Aorta (tissue), 5 donors: ENCODE results near the gene NOBOX. TPM values are rescaled to one million over a fixed set of nuclear protein-coding genes. Genes with fewer than 3 reads are reported as not detected.

Source experiments
- ATAC-seq: fragments of 200-7000 bp; cut with Tn5 transposase; one replicate; pipeline ENCODE4 v1.9.1; 2022; ENCODE audit warnings: moderate library complexity; ENCODE audit not compliant: low FRiP score
- DNase-seq, 2 donors: peaks; one replicate each; pipeline ENCODE4 v3.0.0-alpha.2; 2020
- H3K27ac ChIP-seq, 2 donors: one replicate each; pipeline ENCODE4 v1.5.1; 2013; ENCODE audit warnings: low read length in 2 of 2, mild to moderate bottlenecking in 2 of 2, moderate library complexity in 2 of 2, control low read depth in 1 of 2, inconsistent platforms in 1 of 2, low read depth in 1 of 2
- H3K27me3 ChIP-seq, 2 donors: one replicate each; pipeline ENCODE4 v1.6.1; 2013; ENCODE audit warnings: control low read depth in 1 of 2, low read length in 1 of 2, mild to moderate bottlenecking in 1 of 2, moderate library complexity in 1 of 2; ENCODE audit not compliant: insufficient read depth in 2 of 2, control insufficient read depth in 1 of 2
- H3K36me3 ChIP-seq, 2 donors: one replicate each; pipeline ENCODE4 v1.6.1; 2013; ENCODE audit warnings: control low read depth in 1 of 2, low read length in 1 of 2, mild to moderate bottlenecking in 1 of 2; ENCODE audit not compliant: insufficient read depth in 2 of 2, control insufficient read depth in 1 of 2
- H3K4me1 ChIP-seq, 2 donors: one replicate each; pipeline ENCODE4 v1.6.1; 2013; ENCODE audit warnings: low read length in 2 of 2, control low read depth in 1 of 2, mild to moderate bottlenecking in 1 of 2, moderate library complexity in 1 of 2; ENCODE audit not compliant: insufficient read depth in 2 of 2, control insufficient read depth in 1 of 2
- H3K4me3 ChIP-seq, 2 donors: one replicate each; pipeline ENCODE4 v1.5.1; 2013; ENCODE audit warnings: low read length in 2 of 2, control low read depth in 1 of 2, mild to moderate bottlenecking in 1 of 2
- H3K9me3 ChIP-seq: one replicate; pipeline ENCODE4 v1.6.1; 2013; ENCODE audit warnings: mild to moderate bottlenecking, low read length; ENCODE audit not compliant: control insufficient read depth
- WGBS, 2 donors: extraction: QIAGEN DNeasy Blood & Tissue Kit; methylation state at CpG; one replicate each; pipeline ENCODE4 v1.1.7; 2013; 5-methylcytosine and 5-hydroxymethylcytosine counted together
- intact Hi-C, 2 donors: fragments of 100-400 bp; cut with DNase I; formaldehyde crosslinking; loops; one replicate each; pipeline versions ENCODE4 v1.14.2 to v1.15.0; 2022
- polyA plus RNA-seq, 2 donors: library from polyadenylated mRNA; stranded (reverse); fragments of 200-250 nt; gene quantifications; one replicate each; pipeline ENCODE4 v1.2.3, GENCODE V29; 2013
- total RNA-seq, 2 donors: library from RNA; stranded (reverse); fragmentation: NEBNext Ultra II Directional; extraction: Animal tissue kit (Norgen Biotek cat#: 25700); gene quantifications; one replicate each; pipeline ENCODE4 v1.2.1, GENCODE V29; 2021
- donor health status: healthy with polysubstance abuse.
- donor health status: Bipolar disorder and iron deficiency.
- donor health status: DM: no; HTN: no; CAD: no.
- donor health status: DM: no; HTN: no; CAD: no.
- donor health status: DM: yes; HTN: yes; CAD: no.

Gene NOBOX
- total and polyA plus RNA-seq, 4 donors = not detected

GRCh38 chr7:144401490-144401889, 2.0 kb downstream of the NOBOX start:
- WGBS, 2 donors = 72 to 75% methylated on average over 5 of the region's 5 CpGs

DNA sequence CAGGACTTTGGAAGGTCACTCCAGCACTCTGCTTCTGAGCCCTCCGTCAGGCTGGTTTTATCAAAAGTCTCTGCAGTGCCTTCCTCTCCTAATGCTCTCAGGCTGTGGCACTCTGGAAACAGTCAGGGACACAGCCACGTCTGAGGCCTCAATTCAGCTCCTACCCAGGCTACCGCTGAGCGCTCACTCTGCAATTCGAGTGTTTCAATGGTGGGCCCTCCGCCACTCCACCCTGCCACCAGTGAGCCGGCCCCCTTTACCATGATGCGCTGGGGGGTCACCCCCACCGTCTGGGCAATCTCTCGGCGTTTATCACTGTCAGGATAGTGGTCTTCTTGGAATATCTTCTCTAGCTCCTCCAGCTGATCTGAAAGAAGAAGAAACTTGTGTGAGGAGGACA, 3.5 kb downstream of the NOBOX start:
- Histone ChIP-seq H3K27ac (no peak overlapping the region), H3K36me3 (no peaks in the 10 kb centered on the region), H3K9me3 (no peaks in the 10 kb centered on the region), H3K4me3 (no peak overlapping the region), H3K4me1 (no peaks in the 10 kb centered on the region), H3K27me3 (no peaks in the 10 kb centered on the region)
- ATAC-seq (no peak), DNase-seq (no peak)
- intact Hi-C loops = no loop called here
- 86 to 90% methylated on average over 11 of the region's 11 CpGs for WGBS, 2 donors

More at GRCh38 chr7:144401490-144401889, 2.0 kb downstream of the NOBOX start:
- Histone ChIP-seq H3K4me3 (no peak overlapping the region), H3K9me3 (no peaks in the 10 kb centered on the region), H3K27me3 (no peaks in the 10 kb centered on the region), H3K27ac (no peak overlapping the region), H3K4me1 (no peaks in the 10 kb centered on the region), H3K36me3 (no peaks in the 10 kb centered on the region)
- DNase-seq = no peak
- intact Hi-C loops = no loop called here
- ATAC-seq = no peak

GRCh38 chr7:144398911-144399310, 4.6 kb downstream of the NOBOX start:
- ATAC-seq = no peak
- H3K4me1 ChIP-seq = no peaks in the 10 kb centered on the region
- no peaks in the 10 kb centered on the region for H3K9me3 ChIP-seq
- no peaks in the 10 kb centered on the region for H3K27me3 ChIP-seq
- DNase-seq = no peak
- intact Hi-C loops = no loop called here
- H3K27ac ChIP-seq = no peak overlapping the region
- no peaks in the 10 kb centered on the region for H3K36me3 ChIP-seq
- no peak overlapping the region for H3K4me3 ChIP-seq
- WGBS, 2 donors = 79 to 82% methylated on average over 6 of the region's 6 CpGs

DNA sequence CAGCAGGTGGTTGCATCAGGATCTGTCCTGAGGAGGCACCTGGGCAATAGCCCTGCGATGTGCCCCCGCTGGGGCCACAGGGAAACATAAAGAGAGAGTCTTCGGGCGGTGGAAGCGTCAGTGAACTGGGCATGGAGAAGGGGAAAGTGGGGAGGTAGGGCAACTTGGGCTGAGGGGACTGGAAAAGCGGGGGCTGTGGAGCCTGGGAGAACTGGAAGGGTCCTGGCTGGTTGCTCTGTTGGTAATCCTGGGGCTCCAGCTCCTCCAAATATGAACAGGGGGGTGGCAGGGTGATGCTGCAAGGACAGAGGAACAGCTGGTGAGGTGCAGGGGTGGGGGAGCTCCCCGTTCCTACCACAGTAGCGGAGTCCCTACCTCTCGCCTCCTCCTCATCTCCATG, 5.2 kb downstream of the NOBOX start:
- ATAC-seq (no peak), DNase-seq (no peak)
- Histone ChIP-seq H3K27me3 (no peaks in the 10 kb centered on the region), H3K27ac (no peak overlapping the region), H3K4me3 (no peak overlapping the region), H3K9me3 (no peaks in the 10 kb centered on the region), H3K4me1 (no peaks in the 10 kb centered on the region), H3K36me3 (no peaks in the 10 kb centered on the region)
- intact Hi-C loops = no loop called here
- WGBS, 2 donors = 83 to 97% methylated on average over 6 to 9 of the region's 9 CpGs

GRCh38 chr7:144397086-144397485, 6.4 kb downstream of the NOBOX start:
- H3K4me3 ChIP-seq = no peak overlapping the region
- WGBS, 2 donors = 89 to 100% methylated on average over 4 of the region's 4 CpGs
- H3K4me1 ChIP-seq = no peaks in the 10 kb centered on the region
- H3K36me3 ChIP-seq = no peaks in the 10 kb centered on the region
- no peaks in the 10 kb centered on the region for H3K27me3 ChIP-seq
- no peak for DNase-seq
- intact Hi-C loops = no loop called here
- ATAC-seq = no peak
- no peak overlapping the region for H3K27ac ChIP-seq
- no peaks in the 10 kb centered on the region for H3K9me3 ChIP-seq

DNA sequence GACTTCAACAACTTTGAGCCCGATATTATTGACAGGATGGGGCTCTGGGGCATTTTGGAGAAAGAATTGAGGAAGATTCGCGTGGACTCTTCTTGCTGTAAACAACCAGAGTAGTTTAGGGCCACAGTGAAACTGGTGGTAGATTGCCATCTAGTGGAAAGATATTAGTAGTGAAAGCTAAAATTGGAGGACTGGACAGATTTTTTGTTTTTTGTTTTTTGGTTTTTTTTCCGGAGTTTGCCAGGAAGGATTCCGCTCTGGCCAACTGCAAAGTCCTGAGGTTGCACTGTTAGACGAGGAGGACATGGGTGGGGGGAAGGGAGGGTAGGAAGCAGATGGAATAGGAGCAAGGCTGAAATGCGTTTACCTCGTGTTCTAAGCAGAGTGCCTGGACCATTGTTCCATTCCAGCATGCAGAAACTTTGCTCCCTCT, 11.7 kb downstream of the NOBOX start:
- 1% methylated on average over 8 of the region's 8 CpGs for WGBS, 2 donors
- Histone ChIP-seq H3K27me3 (no peaks in the 10 kb centered on the region), H3K4me1 (no peaks in the 10 kb centered on the region), H3K9me3 (no peaks in the 10 kb centered on the region), H3K4me3 (no peak overlapping the region), H3K36me3 (no peaks in the 10 kb centered on the region), H3K27ac (no peak overlapping the region)
- DNase-seq (no peak), ATAC-seq (peak; percentile 87)
- intact Hi-C loops = no loop called here

DNA sequence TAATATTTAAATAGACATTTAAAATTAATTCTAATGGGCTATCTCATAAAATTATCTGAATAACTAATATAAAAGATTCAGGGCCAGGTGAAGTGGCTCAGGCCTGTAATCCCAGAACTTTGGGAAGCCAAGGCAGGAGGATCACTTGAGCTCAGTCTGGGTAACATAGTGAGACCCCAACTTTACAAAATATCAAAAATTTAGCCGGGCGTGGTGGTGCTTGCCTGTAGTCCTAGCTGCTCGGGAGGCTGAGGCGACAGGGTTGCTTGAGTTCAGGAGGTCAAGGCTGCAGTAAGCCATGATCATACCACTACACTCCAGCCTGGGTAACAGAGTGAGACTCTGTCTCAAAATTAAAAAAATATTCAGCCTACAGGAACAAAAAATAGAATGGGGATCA, 12.5 kb downstream of the NOBOX start:
- Histone ChIP-seq H3K27ac (no peak overlapping the region), H3K4me1 (no peaks in the 10 kb centered on the region), H3K9me3 (no peaks in the 10 kb centered on the region), H3K4me3 (no peak overlapping the region), H3K27me3 (no peaks in the 10 kb centered on the region), H3K36me3 (no peaks in the 10 kb centered on the region)
- no peak for DNase-seq
- WGBS, 2 donors = 96 to 99% methylated on average over 4 of the region's 4 CpGs
- intact Hi-C loops = no loop called here
- no peak for ATAC-seq

GRCh38 chr7:144390481-144390880, 13.0 kb downstream of the NOBOX start:
- WGBS, 2 donors = 53 to 58% methylated on average over 7 of the region's 7 CpGs
- no peak overlapping the region for H3K27ac ChIP-seq
- no peaks in the 10 kb centered on the region for H3K9me3 ChIP-seq
- no peak for ATAC-seq
- no peaks in the 10 kb centered on the region for H3K36me3 ChIP-seq
- intact Hi-C loops = no loop called here
- H3K4me3 ChIP-seq = no peak overlapping the region
- no peaks in the 10 kb centered on the region for H3K27me3 ChIP-seq
- H3K4me1 ChIP-seq = no peaks in the 10 kb centered on the region
- no peak for DNase-seq

DNA sequence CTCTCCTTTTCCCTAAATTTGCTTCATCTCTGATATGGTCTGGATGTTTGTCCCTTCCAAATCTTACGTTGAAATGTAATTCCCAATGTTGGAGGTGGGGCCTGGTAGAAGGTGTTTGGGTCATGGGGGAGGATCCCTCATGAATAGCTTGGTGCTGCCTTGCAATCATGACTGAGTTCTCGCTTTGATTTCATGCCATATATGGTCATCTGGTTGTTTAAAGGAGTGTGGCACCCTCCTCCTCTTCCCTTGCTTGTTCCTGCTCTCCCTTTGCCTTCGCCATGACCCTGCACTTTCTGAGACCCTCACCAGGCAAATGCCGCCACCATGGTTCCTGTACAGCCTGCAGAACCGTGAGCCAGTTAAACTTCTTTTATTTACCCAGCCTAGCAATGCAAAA, 14.5 kb downstream of the NOBOX start:
- 88 to 90% methylated on average over 5 of the region's 5 CpGs for WGBS, 2 donors
- no peak overlapping the region for H3K27ac ChIP-seq
- H3K4me3 ChIP-seq = no peak overlapping the region
- no peaks in the 10 kb centered on the region for H3K36me3 ChIP-seq
- H3K27me3 ChIP-seq = no peaks in the 10 kb centered on the region
- DNase-seq = no peak
- intact Hi-C loops = no loop called here
- no peaks in the 10 kb centered on the region for H3K4me1 ChIP-seq
- no peaks in the 10 kb centered on the region for H3K9me3 ChIP-seq
- ATAC-seq = no peak
